GM23248 (cell line): ENCODE data around the gene XRN1.

Source experiments
- EZH2 ChIP-seq: fragments of 200-600 bp; sonication (generic); IDR thresholded peaks from 2 replicates; pipeline ENCODE4 v1.6.1; 2018; ENCODE audit warnings: antibody characterized with exemption, mild to moderate bottlenecking; ENCODE audit not compliant: insufficient read depth, poor library complexity, severe bottlenecking
- EZH2phosphoT487 ChIP-seq: fragments of 200-600 bp; sonication (generic); IDR thresholded peaks from 2 replicates; pipeline ENCODE4 v1.6.1; 2018; ENCODE audit warnings: antibody characterized with exemption, moderate library complexity, mild to moderate bottlenecking, low read depth; ENCODE audit not compliant: insufficient read depth

DNA sequence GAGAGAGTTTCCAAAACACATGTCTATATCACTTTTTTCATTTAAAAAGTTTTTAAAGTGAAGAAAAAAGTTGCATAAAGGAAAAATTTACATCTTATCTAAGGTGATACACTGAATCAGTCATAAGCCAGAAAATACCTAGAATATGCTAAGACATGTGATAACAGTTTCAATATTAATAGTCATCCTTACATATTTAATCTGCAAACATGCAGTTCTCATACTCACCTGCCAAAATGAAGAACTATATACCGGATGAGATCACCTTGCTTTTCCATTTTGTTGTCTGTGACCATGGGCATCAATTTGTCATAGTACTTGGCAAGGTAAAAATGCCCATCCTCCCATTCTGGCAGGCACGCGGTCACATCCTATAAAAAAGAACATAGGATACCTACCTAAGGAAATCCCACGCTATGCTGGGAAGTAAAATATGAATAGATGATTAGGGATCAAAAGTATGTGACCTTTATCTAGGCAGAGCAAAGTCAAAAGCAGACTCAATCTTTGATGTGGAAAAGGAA, 37.1 kb upstream of the XRN1 start:
- TF ChIP-seq EZH2 (no peak), EZH2phosphoT487 (no peak)
